T47D (cell line): Measurements from ENCODE around the gene HBD.
"Not testable (repeated sequence)": the region's sequence is repeated elsewhere in the genome, so short reads cannot be mapped to it uniquely, and the experiment has no call there.

ENCODE experiments used
- DNase-seq, 2 experiments: peaks; one replicate each; pipeline versions ENCODE4 v3.0.0 to v3.0.0-alpha.2; 2011 to 2012; ENCODE audit warnings: low read depth in 1 of 2, low spot score in 1 of 2
- JUND ChIP-seq: IDR thresholded peaks from 2 replicates; pipeline ENCODE4 v1.6.1; 2012; ENCODE audit warnings: low read depth
- in situ Hi-C: cut with HindIII; loops from 2 replicates; pipeline ENCODE4 v1.10.0; 2016; ENCODE audit warnings: low sequenced_read_pairs, low pct_unique_long_range_greater_than_20kb

HBD gene

GRCh38 chr11:5267033-5267563 lies 32.8 kb upstream of the HBD start:
- TF ChIP-seq JUND, result no peak
- no peak for DNase-seq
- in situ Hi-C loops, result no loop called here

GRCh38 chr11:5266609-5267008 lies 32.3 kb upstream of the HBD start:
- in situ Hi-C loops, result no loop called here
- no peak for TF ChIP-seq JUND
- DNase-seq, result no peak

DNA sequence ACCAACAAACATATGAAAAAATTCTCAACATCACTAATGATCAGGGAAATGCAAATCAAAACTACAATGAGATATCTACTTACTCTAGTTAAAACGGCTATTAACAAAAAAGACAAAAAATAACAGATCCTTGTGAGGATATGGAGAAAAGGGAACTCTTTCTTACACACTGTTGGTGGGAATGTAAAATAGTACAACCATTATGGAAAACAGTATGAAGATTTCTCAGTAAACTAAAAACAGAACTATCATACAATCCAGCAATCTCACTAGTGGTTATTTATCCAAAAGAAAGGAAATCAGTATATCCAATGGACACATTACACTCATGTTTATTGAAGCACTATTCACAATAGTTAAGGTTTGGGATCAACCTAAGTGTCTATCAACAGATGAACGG lies 31.5 kb upstream of the HBD start:
- DNase-seq, result no peak
- in situ Hi-C loops, result no loop called here
- no peak for TF ChIP-seq JUND

- no peak for DNase-seq
- in situ Hi-C loops, result no loop called here
- TF ChIP-seq JUND, result no peak
These were observed 24.4 kb upstream of the HBD start for GRCh38 chr11:5258543-5259262.

DNA sequence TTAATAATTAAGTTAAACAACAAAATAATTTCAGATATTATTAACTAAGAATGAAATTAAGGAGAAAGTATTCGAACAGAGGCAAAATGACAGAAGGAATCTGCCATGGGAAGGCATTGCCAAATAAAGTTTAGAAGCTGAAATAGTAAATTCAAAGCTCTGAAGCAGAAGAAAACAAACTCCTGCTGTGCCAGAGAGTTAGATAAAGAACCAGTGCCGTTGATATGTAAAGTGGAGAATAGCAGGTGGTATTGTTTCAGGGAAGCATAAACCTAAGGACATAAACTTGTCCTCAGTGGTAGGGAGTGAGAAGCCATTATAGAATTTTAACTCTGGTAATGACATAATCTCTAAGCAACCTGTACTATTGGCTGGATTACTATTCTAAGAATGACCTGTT lies 23.0 kb upstream of the HBD start:
- DNase-seq, result no peak
- in situ Hi-C loops, result no loop called here
- TF ChIP-seq JUND, result no peak

DNA sequence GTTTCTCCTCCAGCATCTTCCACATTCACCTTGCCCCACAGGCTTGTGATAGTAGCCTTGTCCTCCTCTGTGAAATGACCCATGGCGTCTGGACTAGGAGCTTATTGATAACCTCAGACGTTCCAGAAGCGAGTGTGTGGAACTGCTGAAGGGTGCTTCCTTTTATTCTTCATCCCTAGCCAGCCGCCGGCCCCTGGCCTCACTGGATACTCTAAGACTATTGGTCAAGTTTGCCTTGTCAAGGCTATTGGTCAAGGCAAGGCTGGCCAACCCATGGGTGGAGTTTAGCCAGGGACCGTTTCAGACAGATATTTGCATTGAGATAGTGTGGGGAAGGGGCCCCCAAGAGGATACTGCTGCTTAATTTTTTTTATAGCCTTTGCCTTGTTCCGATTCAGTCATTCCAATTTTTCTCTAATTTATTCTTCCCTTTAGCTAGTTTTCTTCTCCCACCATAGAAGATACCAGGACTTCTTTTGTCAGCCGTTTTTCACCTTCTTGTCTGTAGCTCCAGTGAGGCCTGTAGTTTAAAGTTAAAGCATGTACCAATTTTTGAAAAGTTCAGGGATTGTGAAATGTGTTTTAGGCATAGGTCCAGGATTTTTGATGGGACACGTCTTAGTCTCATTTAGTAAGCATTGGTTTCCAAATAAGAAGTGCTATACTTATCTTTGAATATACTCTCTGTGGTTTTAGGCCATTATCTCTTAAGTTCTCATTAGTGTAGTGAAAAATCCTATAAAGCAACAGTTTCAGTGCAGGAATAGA lies 20.5 kb upstream of the HBD start, which contains the start of gene HBG2:
TSS of gene HBG2 (minus strand) at position 136 of the 768 bp plus-strand sequence. CDS start at position 83, 53 bp downstream.
- in situ Hi-C loops, result not testable (repeated sequence)

GRCh38 chr11:5254023-5254422 lies 19.7 kb upstream of the HBD start:
- DNase-seq, in situ Hi-C loops: not testable (repeated sequence)

More for the DNA sequence above, 20.5 kb upstream of the HBD start, which contains the start of gene HBG2:
- DNase-seq, result not testable (repeated sequence)

GRCh38 chr11:5253440-5253839 lies 19.2 kb upstream of the HBD start:
- in situ Hi-C loops, DNase-seq: not testable (repeated sequence)

GRCh38 chr11:5252919-5253265 lies 18.6 kb upstream of the HBD start:
- in situ Hi-C loops, result no loop called here
- TF ChIP-seq JUND, result no peak
- DNase-seq, result no peak

DNA sequence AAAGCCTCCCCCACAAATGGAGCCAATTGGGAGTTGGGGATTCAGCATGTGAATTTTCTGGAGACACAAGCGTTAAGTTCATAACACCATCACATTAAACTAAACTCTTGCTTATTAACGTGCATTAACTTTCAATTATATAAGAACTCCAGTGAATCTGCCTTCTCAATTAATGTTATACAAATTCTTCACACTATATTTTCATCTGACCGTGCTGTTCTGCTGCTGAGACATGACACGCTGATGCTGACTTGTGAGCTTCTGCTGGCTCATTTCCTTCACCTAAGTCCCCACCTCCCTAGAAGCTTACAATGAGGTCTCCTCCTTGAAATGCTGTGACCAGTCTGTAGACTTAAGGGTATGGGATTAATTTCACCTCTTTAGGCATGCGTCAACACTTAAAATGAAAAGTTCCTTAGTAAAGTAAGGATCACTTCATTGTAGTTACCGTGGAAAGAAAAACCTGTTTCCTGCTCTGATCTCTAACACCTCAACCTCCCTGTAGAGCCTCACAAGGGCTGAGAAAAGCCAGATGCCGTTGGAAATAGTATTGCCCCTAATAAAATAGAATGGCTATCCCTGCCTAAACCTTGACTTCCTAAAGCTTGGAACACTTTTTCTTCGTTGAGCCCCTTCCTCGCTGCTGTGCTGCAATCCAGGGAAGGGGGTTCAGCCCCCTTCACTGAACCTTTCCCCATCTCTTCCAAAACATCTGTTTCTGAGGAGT lies 18.1 kb upstream of the HBD start:
- no peak for TF ChIP-seq JUND
- DNase-seq, result no peak
- in situ Hi-C loops, result no loop called here

- no peak for TF ChIP-seq JUND
- DNase-seq, result no peak
- in situ Hi-C loops, result no loop called here
These were observed 17.5 kb upstream of the HBD start for GRCh38 chr11:5251746-5252145.

DNA sequence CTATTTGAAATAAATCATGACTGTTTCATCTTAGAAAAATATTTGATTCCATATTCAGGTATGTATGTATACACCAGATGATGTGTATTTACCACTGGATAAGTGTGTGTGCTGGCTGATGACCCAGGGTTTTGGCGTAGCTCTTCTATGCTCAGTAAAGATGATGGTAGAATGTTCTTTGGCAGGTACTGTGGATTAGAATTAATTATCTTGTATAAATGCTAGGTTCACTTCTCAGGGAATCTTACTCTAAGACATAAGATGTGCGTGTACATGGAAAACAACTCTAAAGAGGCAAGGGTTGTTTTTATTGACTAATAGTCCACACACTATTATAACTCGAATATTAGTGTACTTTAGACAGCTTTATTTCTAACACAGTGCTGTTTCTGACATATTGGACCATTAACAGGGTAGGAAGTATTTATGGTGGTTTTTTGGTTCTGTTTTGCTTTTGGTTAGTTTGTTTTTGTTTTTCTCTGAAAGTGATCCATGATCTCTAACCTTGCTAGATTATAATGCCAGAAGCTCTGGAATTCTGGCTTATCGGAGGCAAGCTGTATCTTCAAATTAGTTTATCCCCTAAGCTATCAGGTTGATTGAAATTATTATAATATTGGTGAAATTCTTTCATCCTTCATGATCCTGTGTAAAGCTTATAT lies 16.4 kb upstream of the HBD start:
- no peak for TF ChIP-seq JUND
- in situ Hi-C loops, result no loop called here
- DNase-seq, result no peak

DNA sequence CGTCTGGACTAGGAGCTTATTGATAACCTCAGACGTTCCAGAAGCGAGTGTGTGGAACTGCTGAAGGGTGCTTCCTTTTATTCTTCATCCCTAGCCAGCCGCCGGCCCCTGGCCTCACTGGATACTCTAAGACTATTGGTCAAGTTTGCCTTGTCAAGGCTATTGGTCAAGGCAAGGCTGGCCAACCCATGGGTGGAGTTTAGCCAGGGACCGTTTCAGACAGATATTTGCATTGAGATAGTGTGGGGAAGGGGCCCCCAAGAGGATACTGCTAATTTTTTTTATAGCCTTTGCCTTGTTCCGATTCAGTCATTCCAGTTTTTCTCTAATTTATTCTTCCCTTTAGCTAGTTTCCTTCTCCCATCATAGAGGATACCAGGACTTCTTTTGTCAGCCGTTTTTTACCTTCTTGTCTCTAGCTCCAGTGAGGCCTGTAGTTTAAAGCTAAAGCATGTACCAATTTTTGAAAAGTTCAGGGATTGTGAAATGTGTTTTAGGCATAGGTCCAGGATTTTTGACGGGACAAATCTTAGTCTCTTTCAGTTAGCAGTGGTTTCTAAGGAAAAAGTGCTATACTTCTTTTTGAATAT lies 15.6 kb upstream of the HBD start, which contains the start of gene HBG1:
TSS of gene HBG1 (minus strand) at position 51 of the 590 bp plus-strand sequence. CDS start 53 bp downstream, outside the sequence.
- DNase-seq, in situ Hi-C loops: not testable (repeated sequence)

DNA sequence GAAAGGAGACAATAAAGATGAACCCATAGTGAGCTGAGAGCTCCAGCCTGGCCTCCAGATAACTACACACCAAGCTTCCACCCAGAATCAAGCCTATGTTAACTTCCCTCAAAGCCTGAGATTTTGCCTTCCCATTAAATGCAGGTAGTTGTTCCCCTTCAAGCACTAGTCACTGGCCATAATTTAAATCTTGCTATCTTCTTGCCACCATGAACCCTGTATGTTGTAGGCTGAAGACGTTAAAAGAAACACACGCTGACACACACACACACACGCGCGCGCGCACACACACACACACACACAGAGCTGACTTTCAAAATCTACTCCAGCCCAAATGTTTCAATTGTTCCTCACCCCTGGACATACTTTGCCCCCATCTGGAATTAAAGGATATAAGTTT lies 14.2 kb upstream of the HBD start:
- DNase-seq, in situ Hi-C loops: not testable (repeated sequence)
